Measurements from ENCODE around the gene CDK3. TPM values are rescaled to one million over a fixed set of nuclear protein-coding genes. Genes with fewer than 3 reads are reported as not detected.
A peak's percentile ranks its signal among the peaks of the same experiment; 100 is the strongest.
"Not testable (repeated sequence)": the region's sequence is repeated elsewhere in the genome, so short reads cannot be mapped to it uniquely, and the experiment has no call there.

CDK3 gene
- total RNA-seq, 1 donor from 2014 or later, result 1.8 TPM

- Histone ChIP-seq H3K36me3 (peaks cover 66% of the 10 kb centered on the region), H3K27ac (replicated peaks) (peak overlapping the region; percentile 7)
Observed at GRCh38 chr17:75970011-75970523, 30.6 kb upstream of the CDK3 start.

GRCh38 chr17:75970626-75971025, 30.0 kb upstream of the CDK3 start:
- no peak overlapping the region for H3K4me3 ChIP-seq
- peaks cover 66% of the 10 kb centered on the region for H3K36me3 ChIP-seq
- H3K27me3 ChIP-seq (ENCODE audit: low read depth), result no peaks in the 10 kb centered on the region
- no peaks in the 10 kb centered on the region for H3K9me3 ChIP-seq (replicated peaks)
- H3K4me1 ChIP-seq, result peaks cover 58% of the 10 kb centered on the region
- peak overlapping the region; percentile 7 for H3K27ac ChIP-seq (replicated peaks)
- no peak for DNase-seq
- intact Hi-C loops (cut with micrococcal nuclease), result no loop called here
- TF ChIP-seq CTCF (IDR thresholded peaks at IDR 0.05; ENCODE audit: borderline replicate concordance), result no peak

More at GRCh38 chr17:75970011-75970523, 30.6 kb upstream of the CDK3 start:
- peaks cover 52% of the 10 kb centered on the region for H3K4me1 ChIP-seq
- H3K4me3 ChIP-seq, result no peak overlapping the region
- H3K27me3 ChIP-seq (ENCODE audit: low read depth), result no peaks in the 10 kb centered on the region
- intact Hi-C loops (cut with micrococcal nuclease), result no loop called here
- TF ChIP-seq CTCF (IDR thresholded peaks at IDR 0.05; ENCODE audit: borderline replicate concordance), result no peak
- H3K9me3 ChIP-seq (replicated peaks), result no peaks in the 10 kb centered on the region
- DNase-seq, result no peak

GRCh38 chr17:75975187-75975586, 25.5 kb upstream of the CDK3 start:
- peaks cover 44% of the 10 kb centered on the region for H3K36me3 ChIP-seq
- DNase-seq; H3K9me3 ChIP-seq (replicated peaks); H3K27me3 ChIP-seq (ENCODE audit: low read depth); intact Hi-C loops (cut with micrococcal nuclease): not testable (repeated sequence)
- peak overlapping the region; percentile 91 for H3K4me3 ChIP-seq
- H3K27ac ChIP-seq (replicated peaks), result peak overlapping the region; percentile 75
- H3K4me1 ChIP-seq, result peaks cover 90% of the 10 kb centered on the region

GRCh38 chr17:75975757-75976174, 24.9 kb upstream of the CDK3 start:
- intact Hi-C loops (cut with micrococcal nuclease), result no loop called here
- Histone ChIP-seq H3K9me3 (replicated peaks) (no peaks in the 10 kb centered on the region), H3K36me3 (peaks cover 41% of the 10 kb centered on the region), H3K27me3 (ENCODE audit: low read depth) (no peaks in the 10 kb centered on the region), H3K4me1 (peaks cover 90% of the 10 kb centered on the region), H3K27ac (replicated peaks) (peak overlapping the region; percentile 75), H3K4me3 (peak overlapping the region; percentile 91)
- TF ChIP-seq CTCF (IDR thresholded peaks at IDR 0.05; ENCODE audit: borderline replicate concordance), result no peak
- DNase-seq, result no peak

- Histone ChIP-seq H3K4me3 (peak overlapping the region; percentile 91), H3K36me3 (peaks cover 37% of the 10 kb centered on the region), H3K4me1 (peaks cover 94% of the 10 kb centered on the region), H3K9me3 (replicated peaks) (no peaks in the 10 kb centered on the region), H3K27ac (replicated peaks) (peak overlapping the region; percentile 75), H3K27me3 (ENCODE audit: low read depth) (no peaks in the 10 kb centered on the region)
- DNase-seq, result no peak
- intact Hi-C loops (cut with micrococcal nuclease), result no loop called here
- TF ChIP-seq CTCF (IDR thresholded peaks at IDR 0.05; ENCODE audit: borderline replicate concordance), result no peak
Observed at GRCh38 chr17:75976175-75976848, 24.3 kb upstream of the CDK3 start.

Data from left ventricle myocardium inferior (tissue), 1 donor.